ENCODE measurements around the gene SREBF2. TPM values are rescaled to one million over a fixed set of nuclear protein-coding genes. Genes with fewer than 3 reads are reported as not detected.

Gene SREBF2
- total and polyA plus RNA-seq, 2 of the 8 experiments (the other 6 are each of a cell fraction or from before 2014, with no cell fraction given), result 125 to 144 TPM

- TF ChIP-seq TAF7 (optimal IDR thresholded peaks at IDR 0.05; ENCODE audit: borderline replicate concordance, low read depth, low read length), result no peak
- no peak for TF ChIP-seq ASH2L (IDR thresholded peaks at IDR 0.05; ENCODE audit: low read length)
- no peak for TF ChIP-seq ATF2 (IDR thresholded peaks at IDR 0.05; ENCODE audit: low read length)
- no peak for TF ChIP-seq SIRT6 (IDR thresholded peaks at IDR 0.05; ENCODE audit: low read length)
- no peak for TF ChIP-seq EGR1 (IDR thresholded peaks at IDR 0.05; ENCODE audit: borderline replicate concordance, low read depth, low read length)
Measured at GRCh38 chr22:41827671-41828070, 5.2 kb upstream of the SREBF2 start (continued).

Data from H1 (cell line).